ENCODE measurements around the gene HOXD13. TPM values are rescaled to one million over a fixed set of nuclear protein-coding genes. Genes with fewer than 3 reads are reported as not detected.
A peak's percentile ranks its signal among the peaks of the same experiment; 100 is the strongest.

Gene HOXD13
- total and polyA plus RNA-seq, 9 donors, result 0.05 to 0.45 (median 0.10) TPM; not detected in 3

DNA sequence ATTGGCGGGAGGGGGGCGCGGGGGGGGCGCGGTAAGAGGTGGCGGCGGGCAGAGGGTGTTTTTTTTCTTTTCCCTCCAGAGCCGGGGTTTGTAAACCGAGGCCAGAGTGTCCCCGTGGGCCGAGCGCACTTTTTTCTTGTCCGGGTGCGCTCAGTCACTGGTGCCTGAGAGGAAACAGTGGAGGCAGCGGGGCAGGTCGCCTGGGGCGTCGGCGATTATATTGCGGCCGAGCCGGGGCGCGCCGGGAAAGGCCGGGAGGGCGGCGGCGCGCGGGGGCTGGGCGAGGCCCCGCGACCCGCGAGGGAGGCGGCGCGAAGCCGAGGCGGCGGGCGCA is 37.3 kb downstream of the HOXD13 start:
- peaks cover 68% of the 10 kb centered on the region for H3K27me3 ChIP-seq (ENCODE audit: control insufficient read depth, insufficient read depth, low read length)
- H3K4me3 ChIP-seq (ENCODE audit: low read length), result peak overlapping the region; percentile 73
- WGBS (ENCODE audit: insufficient coverage), result under 1% methylated on average over 40 of the region's 43 CpGs
- peaks cover 44% of the 10 kb centered on the region for H3K4me1 ChIP-seq (ENCODE audit: control insufficient read depth, insufficient read depth, low read length)
- DNase-seq, result no peak
- peaks cover 5% of the 10 kb centered on the region for H3K36me3 ChIP-seq (ENCODE audit: control insufficient read depth, insufficient read depth, low read length)
- no peaks in the 10 kb centered on the region for H3K9me3 ChIP-seq (replicated peaks; ENCODE audit: control insufficient read depth, low read depth, low read length)
- peak overlapping the region; percentile 96 for H3K27ac ChIP-seq (ENCODE audit: low read length)

DNA sequence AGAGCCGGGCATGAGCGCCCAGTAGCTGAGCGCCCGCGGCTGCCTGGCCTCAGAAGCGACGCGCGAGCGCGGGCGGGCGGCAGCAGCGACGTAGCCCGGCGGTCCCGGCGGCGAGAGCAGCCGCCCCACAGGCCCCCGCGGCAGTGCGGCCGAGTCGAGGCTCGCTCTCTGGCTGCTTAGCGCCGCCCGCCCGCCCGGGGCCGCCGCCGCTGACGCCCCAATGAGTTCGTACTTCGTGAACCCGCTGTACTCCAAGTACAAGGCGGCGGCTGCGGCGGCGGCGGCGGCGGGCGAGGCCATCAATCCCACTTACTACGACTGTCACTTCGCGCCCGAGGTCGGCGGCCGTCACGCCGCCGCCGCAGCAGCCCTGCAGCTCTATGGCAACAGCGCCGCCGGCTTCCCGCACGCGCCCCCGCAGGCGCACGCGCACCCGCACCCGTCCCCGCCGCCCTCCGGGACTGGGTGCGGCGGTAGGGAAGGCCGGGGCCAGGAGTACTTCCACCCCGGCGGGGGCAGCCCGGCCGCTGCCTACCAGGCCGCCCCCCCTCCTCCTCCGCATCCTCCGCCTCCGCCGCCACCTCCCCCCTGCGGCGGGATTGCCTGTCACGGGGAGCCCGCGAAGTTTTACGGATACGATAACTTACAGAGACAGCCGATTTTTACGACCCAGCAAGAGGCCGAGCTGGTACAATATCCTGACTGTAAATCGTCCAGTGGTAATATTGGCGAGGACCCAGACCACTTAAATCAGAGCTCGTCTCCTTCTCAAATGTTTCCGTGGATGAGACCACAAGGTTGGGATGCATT is 37.8 kb downstream of the HOXD13 start:
- peaks cover 5% of the 10 kb centered on the region for H3K36me3 ChIP-seq (ENCODE audit: control insufficient read depth, insufficient read depth, low read length)
- H3K9me3 ChIP-seq (replicated peaks; ENCODE audit: control insufficient read depth, low read depth, low read length), result no peaks in the 10 kb centered on the region
- peak overlapping the region; percentile 96 for H3K27ac ChIP-seq (ENCODE audit: low read length)
- peaks cover 67% of the 10 kb centered on the region for H3K27me3 ChIP-seq (ENCODE audit: control insufficient read depth, insufficient read depth, low read length)
- peaks cover 50% of the 10 kb centered on the region for H3K4me1 ChIP-seq (ENCODE audit: control insufficient read depth, insufficient read depth, low read length)
- H3K4me3 ChIP-seq (ENCODE audit: low read length), result peak overlapping the region; percentile 61
- DNase-seq, result peak; percentile 76
- 0% methylated on average over 90 of the region's 100 CpGs for WGBS (ENCODE audit: insufficient coverage)

DNA sequence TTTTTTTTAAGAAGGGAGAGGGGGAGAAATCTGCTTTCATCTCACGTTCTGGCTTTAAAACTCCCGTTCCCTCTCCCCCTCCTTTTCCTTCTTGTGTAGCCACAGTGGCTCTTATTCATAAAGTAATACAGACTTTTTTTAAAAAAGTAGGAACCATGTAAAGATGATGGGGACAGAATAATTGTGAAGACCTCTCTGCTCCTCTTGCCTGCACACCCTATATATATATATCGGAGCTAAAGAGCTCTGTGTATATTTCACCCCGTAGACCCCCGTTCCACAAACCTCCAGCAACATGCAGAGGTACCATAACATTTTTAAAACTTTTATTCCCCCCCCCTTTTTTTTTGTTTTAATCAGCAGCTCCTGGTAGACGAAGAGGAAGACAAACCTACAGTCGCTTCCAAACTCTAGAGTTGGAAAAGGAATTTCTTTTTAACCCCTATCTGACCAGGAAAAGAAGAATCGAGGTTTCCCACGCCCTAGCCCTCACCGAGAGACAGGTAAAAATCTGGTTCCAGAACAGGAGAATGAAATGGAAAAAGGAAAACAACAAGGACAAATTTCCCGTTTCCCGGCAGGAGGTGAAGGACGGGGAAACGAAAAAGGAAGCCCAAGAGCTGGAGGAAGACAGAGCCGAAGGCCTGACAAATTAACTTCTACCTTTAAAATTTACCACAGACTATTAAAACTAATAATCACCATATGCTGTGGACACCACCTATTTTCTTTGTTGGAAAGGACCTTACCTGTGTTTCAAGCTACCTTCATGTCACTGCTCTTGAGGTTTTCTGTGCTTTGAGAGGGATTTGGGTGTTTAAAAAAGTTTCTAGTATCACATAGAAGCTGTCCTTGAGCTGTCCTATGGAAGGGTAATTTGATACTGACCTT is 38.7 kb downstream of the HOXD13 start:
- WGBS (ENCODE audit: insufficient coverage), result no CpG with 5 or more reads among the region's 15 CpGs
- Histone ChIP-seq H3K27ac (ENCODE audit: low read length) (peak overlapping the region; percentile 90), H3K27me3 (ENCODE audit: control insufficient read depth, insufficient read depth, low read length) (peaks cover 66% of the 10 kb centered on the region), H3K9me3 (replicated peaks; ENCODE audit: control insufficient read depth, low read depth, low read length) (no peaks in the 10 kb centered on the region), H3K36me3 (ENCODE audit: control insufficient read depth, insufficient read depth, low read length) (peaks cover 5% of the 10 kb centered on the region), H3K4me1 (ENCODE audit: control insufficient read depth, insufficient read depth, low read length) (peaks cover 52% of the 10 kb centered on the region), H3K4me3 (ENCODE audit: low read length) (peak overlapping the region; percentile 61)
- no peak for DNase-seq

DNA sequence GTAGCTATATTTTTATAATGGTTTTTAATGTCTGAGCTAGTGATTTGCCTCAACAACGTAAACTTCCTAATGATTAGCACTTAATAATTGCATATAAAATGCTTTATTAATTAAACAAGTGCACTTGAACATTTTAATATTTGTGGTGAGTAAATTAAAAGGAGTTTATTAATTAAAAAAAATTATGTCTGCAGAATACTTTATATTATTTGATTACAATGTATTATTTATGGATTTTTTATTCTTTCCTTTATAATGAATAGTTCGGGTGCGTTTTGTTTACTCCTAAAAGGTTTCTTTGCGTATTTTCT is 39.3 kb downstream of the HOXD13 start:
- H3K9me3 ChIP-seq (replicated peaks; ENCODE audit: control insufficient read depth, low read depth, low read length), result no peaks in the 10 kb centered on the region
- WGBS (ENCODE audit: insufficient coverage), result no CpG with 5 or more reads among the region's 4 CpGs
- H3K4me1 ChIP-seq (ENCODE audit: control insufficient read depth, insufficient read depth, low read length), result peaks cover 52% of the 10 kb centered on the region
- peak overlapping the region; percentile 90 for H3K27ac ChIP-seq (ENCODE audit: low read length)
- peaks cover 66% of the 10 kb centered on the region for H3K27me3 ChIP-seq (ENCODE audit: control insufficient read depth, insufficient read depth, low read length)
- H3K36me3 ChIP-seq (ENCODE audit: control insufficient read depth, insufficient read depth, low read length), result peaks cover 5% of the 10 kb centered on the region
- DNase-seq, result no peak
- peak overlapping the region; percentile 61 for H3K4me3 ChIP-seq (ENCODE audit: low read length)

DNA sequence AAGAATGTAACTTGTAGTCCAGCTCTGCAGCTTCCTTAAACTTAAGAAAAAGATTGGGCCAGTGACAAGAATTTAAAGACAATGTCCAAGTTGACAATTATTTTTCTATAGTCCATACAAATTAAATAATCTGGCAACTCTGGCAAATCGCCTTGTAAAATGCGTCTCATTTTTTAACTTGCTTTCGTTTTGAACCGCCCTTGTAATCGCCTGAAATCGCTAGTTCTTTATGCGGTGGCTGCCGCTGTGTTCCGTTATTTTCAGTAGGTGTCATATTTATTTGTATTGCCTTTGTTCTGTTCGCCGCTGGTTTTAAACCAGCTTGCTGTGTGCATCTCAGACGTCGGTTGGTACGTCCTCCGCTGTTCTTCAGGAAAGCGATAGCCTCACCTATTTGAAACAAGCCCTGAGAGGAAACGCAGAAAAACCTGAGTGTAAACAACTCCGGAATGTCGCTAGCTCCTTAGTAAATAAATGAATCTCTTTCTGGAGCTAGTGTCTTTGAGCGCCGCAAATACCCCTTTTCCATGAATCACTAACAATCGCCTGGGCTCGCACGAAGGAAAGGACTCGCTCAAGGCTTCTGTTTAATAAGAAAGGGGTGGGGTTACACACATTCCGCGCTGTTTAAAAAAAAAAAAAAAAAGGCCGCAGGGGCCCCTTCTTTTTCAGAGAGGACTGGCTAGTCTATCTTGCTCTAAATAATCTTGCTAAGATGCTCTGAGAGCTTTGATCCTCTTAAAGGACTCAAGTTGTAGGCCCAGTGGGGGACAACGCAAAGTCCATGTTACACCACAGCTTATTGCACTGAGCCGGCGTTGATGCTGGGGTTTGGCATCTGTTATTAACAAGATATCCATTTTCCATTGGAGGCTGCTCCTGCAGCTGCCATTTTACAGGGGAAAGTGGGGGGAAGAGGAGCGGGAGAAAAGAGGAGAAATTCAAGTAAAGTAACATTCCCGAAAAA is 40.0 kb downstream of the HOXD13 start:
- H3K4me3 ChIP-seq (ENCODE audit: low read length), result peak overlapping the region; percentile 61
- H3K36me3 ChIP-seq (ENCODE audit: control insufficient read depth, insufficient read depth, low read length), result peaks cover 5% of the 10 kb centered on the region
- no peaks in the 10 kb centered on the region for H3K9me3 ChIP-seq (replicated peaks; ENCODE audit: control insufficient read depth, low read depth, low read length)
- 56% methylated on average over 16 of the region's 33 CpGs for WGBS (ENCODE audit: insufficient coverage)
- peaks cover 55% of the 10 kb centered on the region for H3K4me1 ChIP-seq (ENCODE audit: control insufficient read depth, insufficient read depth, low read length)
- peak overlapping the region; percentile 75 for H3K27ac ChIP-seq (ENCODE audit: low read length)
- peaks cover 68% of the 10 kb centered on the region for H3K27me3 ChIP-seq (ENCODE audit: control insufficient read depth, insufficient read depth, low read length)
- peak; percentile 43 for DNase-seq

DNA sequence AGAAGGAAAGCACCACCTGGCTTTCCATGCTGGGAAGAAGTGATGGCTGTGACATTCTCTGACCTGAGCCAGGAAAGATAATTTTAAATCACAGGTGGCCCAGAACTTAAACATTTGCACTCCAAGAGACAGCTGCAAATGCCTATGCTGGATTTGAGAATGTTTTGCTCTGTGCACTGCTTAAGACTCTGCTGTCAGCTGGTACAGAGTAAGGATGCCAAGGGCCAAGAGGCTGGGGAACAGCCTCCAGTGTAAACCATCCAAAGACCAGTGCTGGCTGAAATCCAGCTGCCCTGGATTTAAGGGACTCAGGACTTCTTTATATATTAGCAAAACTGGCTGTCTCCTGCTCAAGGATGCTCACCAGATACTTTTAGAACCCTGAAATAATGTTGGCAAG is 40.9 kb downstream of the HOXD13 start:
- Histone ChIP-seq H3K27ac (ENCODE audit: low read length) (peak overlapping the region; percentile 75), H3K4me3 (ENCODE audit: low read length) (no peak overlapping the region), H3K4me1 (ENCODE audit: control insufficient read depth, insufficient read depth, low read length) (peaks cover 53% of the 10 kb centered on the region), H3K36me3 (ENCODE audit: control insufficient read depth, insufficient read depth, low read length) (peaks cover 5% of the 10 kb centered on the region), H3K9me3 (replicated peaks; ENCODE audit: control insufficient read depth, low read depth, low read length) (no peaks in the 10 kb centered on the region), H3K27me3 (ENCODE audit: control insufficient read depth, insufficient read depth, low read length) (peaks cover 67% of the 10 kb centered on the region)
- peak; percentile 70 for DNase-seq

DNA sequence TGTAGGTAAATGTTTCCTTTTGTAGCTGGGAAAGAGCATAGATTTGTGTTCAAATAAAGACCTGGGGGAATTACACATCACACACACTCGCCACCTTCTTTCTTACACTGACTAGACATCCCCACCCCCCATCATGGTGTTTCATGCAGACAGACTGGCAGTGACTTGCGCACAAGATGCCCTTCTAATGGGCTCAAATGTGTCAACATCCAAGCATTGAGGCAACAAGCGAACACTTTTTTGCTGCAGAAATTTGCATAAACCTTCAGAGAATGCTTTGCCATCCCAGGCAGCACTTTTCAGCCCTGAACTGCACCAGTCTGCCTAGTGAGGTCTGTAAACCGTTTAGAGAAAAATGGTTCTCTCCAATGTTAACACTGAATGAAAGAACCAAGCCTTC is 41.5 kb downstream of the HOXD13 start:
- Histone ChIP-seq H3K4me1 (ENCODE audit: control insufficient read depth, insufficient read depth, low read length) (peaks cover 51% of the 10 kb centered on the region), H3K4me3 (ENCODE audit: low read length) (no peak overlapping the region), H3K27me3 (ENCODE audit: control insufficient read depth, insufficient read depth, low read length) (peaks cover 66% of the 10 kb centered on the region), H3K9me3 (replicated peaks; ENCODE audit: control insufficient read depth, low read depth, low read length) (no peaks in the 10 kb centered on the region), H3K27ac (ENCODE audit: low read length) (no peak overlapping the region), H3K36me3 (ENCODE audit: control insufficient read depth, insufficient read depth, low read length) (peaks cover 5% of the 10 kb centered on the region)
- no peak for DNase-seq
- 80% methylated on average over 3 of the region's 4 CpGs for WGBS (ENCODE audit: insufficient coverage)

DNA sequence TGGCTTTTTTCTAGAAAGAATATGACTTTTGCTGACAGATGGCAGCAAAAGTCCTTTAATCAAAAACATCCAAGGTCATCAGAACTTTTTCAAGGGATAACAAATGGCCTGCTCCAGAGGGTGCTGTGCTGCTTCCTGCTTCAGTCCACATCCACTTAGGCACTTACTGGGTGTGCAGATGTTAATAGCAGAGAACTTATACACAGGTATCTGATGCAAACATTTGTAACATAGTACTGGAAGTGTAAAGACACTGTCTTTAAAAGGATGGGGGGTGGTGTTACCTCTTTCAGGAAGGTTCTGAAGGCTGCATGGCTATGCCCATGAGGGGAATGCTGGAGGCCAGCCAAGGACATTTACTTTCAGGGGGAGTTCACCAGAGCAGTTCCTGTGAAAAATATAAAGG is 42.5 kb downstream of the HOXD13 start:
- Histone ChIP-seq H3K36me3 (ENCODE audit: control insufficient read depth, insufficient read depth, low read length) (peaks cover 5% of the 10 kb centered on the region), H3K4me1 (ENCODE audit: control insufficient read depth, insufficient read depth, low read length) (peaks cover 53% of the 10 kb centered on the region), H3K27me3 (ENCODE audit: control insufficient read depth, insufficient read depth, low read length) (peaks cover 70% of the 10 kb centered on the region), H3K4me3 (ENCODE audit: low read length) (no peak overlapping the region), H3K27ac (ENCODE audit: low read length) (peak overlapping the region; percentile 94), H3K9me3 (replicated peaks; ENCODE audit: control insufficient read depth, low read depth, low read length) (no peaks in the 10 kb centered on the region)
- peak; percentile 68 for DNase-seq

DNA sequence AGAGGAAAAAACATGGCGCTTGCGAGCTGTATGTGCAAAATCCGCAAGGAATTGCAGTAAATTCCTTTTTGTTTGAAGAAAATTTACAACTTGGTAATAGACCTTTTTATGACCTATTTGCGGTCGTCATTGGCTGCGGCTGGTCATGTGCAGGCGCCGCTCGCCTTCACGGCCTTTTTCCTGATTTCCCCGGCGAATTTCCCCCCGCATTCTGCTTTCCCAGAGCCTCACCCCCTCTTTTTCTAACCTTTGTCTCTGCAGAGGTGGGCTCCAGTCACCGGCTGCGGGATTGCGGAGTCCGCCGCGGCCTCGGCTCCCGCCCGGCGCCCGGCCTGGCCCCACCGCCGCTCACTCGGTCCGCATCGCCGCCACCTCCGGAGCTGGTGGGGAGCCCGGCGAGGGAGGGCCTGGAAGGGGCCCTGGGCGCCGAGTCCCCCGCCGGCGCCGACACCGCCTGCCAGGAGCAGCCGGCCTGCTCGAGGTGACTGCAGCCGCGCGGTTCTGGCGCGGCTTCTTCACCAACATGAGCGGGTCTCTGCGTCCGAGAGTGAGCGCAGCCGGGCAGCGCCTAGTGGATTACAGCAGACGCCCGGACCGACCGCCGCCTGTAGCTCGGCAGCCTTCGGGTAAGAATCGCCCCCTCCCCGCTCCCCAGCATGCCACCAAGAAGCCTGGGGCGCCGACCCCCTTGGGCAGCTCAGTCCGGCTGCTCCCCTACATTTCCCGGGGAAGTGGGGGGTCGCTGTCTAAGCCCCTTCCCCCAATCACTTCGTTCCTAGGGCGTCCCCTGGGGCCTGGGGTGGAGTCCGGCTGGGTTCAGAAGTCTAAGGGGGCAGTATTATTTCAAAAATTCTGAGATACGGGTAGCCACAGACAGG is 44.1 kb downstream of the HOXD13 start:
- WGBS (ENCODE audit: insufficient coverage), result under 1% methylated on average over 60 of the region's 71 CpGs
- peaks cover 57% of the 10 kb centered on the region for H3K4me1 ChIP-seq (ENCODE audit: control insufficient read depth, insufficient read depth, low read length)
- peaks cover 5% of the 10 kb centered on the region for H3K36me3 ChIP-seq (ENCODE audit: control insufficient read depth, insufficient read depth, low read length)
- peak overlapping the region; percentile 94 for H3K27ac ChIP-seq (ENCODE audit: low read length)
- peak; percentile 92 for DNase-seq
- no peaks in the 10 kb centered on the region for H3K9me3 ChIP-seq (replicated peaks; ENCODE audit: control insufficient read depth, low read depth, low read length)
- H3K27me3 ChIP-seq (ENCODE audit: control insufficient read depth, insufficient read depth, low read length), result peaks cover 71% of the 10 kb centered on the region
- H3K4me3 ChIP-seq (ENCODE audit: low read length), result peak overlapping the region; percentile 77

Measured in muscle of leg (tissue), 11 donors.